Measurements from ENCODE around the gene DNAH9.

Gene DNAH9

DNA sequence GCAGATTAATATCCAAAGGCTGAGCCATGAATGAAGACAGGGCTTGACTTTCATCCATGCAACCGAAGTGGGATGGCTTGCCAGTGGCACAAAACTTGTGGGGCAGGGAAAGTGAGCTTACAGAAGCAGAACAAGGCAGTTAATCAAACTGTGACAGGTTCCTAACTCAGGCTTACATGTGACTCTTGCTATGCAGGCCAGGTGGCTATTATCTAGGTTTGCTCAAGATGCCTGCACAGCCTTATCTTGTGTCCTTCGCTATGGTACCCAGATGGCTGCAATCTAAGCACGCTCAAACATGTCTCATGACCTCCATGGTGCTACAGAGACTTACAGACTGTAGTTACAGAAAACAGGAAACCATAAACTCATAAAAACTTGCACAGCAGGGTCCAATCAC is 8.6 kb upstream of the DNAH9 start:
- DNase-seq (ENCODE audit: low read depth in 2 of 2): no peak

DNA sequence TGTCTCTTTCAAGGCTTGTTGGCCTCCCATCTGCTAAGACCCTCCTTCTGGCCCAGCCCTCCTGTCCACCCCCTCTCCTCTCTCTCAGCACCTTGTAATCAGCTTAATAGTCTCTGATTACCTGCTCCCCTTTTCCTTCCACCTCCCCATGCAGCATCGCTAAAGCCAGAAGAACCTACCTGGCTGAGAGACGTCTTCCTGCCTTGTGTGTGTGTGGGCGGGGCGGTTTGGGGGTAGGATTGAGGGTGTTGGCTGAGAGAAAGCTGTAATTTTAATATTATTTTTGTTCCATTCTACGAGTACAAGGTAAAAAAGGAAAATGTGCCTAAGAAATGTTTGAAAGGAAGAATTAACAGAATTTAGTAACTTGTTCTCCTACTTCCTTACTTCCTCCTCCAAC is 3.4 kb downstream of the DNAH9 start:
- no peak for DNase-seq (ENCODE audit: low read depth in 2 of 2)

DNA sequence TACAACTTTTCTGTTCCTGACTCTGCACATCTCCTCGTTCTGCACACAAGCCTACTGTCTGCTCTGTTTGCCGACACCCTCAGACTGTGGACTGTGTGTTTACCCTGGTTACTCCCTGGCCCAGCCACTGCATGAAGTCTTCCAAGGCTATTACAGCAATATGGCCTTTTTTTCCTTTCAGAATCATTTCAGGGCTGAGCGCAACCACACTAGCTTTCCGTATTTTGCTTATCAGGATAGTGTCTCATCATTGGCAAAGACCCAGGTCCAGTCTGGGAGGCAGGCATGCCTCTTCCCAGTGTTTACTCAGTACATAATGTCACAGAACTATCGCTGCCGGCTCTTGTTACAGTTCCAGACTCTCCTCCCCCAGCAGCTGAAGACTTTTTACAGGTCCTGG is 10.1 kb downstream of the DNAH9 start:
- DNase-seq (ENCODE audit: low read depth in 2 of 2): no peak

DNA sequence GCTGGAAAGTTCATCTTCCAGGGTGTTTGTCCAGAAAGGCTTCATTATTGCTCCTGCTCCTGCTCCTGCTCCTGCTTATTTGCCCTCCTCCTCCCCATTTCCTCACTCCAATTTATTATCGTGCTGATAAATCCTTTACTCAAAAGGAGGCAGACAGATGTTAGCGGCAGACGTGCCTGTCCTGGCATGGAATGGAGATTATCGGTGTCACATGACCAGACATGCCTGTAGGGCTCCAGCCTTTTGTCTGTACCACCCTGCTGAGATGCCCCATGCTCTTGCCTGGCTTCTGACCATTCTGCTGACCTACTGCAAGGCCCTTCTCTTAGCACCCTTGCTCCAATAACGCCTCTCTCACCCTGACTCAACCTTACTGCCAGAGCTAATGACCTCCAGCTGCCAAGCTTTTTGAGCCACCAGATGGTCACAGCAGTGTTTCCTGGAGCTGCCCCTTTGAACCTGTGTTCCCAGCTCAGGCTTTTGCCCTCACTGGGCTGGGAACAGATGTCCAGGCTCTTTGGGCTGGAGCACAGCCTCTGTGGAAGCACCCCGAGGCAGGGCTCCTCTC is 12.8 kb downstream of the DNAH9 start:
- DNase-seq (ENCODE audit: low read depth in 2 of 2): no peak

DNA sequence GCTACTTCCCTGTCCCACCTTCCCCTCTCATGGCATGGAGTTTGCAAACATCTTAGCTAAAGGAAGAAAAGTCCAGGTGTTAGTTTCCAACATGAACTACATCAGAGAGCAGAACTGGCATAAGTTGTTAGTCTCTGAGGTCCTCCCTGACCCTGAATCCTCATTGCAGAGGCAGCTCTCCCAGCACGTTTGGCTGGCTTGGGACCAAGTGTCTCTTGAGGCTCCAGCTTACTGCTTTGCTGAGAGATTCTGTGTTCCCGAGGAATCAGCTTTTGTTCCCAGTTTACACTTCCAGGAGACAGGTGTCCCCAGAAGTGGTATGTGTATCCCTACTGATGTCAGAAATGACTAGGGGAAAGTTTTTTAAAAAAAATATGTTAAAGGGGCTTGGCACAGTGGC is 14.7 kb downstream of the DNAH9 start:
- DNase-seq (ENCODE audit: low read depth in 2 of 2): no peak

DNA sequence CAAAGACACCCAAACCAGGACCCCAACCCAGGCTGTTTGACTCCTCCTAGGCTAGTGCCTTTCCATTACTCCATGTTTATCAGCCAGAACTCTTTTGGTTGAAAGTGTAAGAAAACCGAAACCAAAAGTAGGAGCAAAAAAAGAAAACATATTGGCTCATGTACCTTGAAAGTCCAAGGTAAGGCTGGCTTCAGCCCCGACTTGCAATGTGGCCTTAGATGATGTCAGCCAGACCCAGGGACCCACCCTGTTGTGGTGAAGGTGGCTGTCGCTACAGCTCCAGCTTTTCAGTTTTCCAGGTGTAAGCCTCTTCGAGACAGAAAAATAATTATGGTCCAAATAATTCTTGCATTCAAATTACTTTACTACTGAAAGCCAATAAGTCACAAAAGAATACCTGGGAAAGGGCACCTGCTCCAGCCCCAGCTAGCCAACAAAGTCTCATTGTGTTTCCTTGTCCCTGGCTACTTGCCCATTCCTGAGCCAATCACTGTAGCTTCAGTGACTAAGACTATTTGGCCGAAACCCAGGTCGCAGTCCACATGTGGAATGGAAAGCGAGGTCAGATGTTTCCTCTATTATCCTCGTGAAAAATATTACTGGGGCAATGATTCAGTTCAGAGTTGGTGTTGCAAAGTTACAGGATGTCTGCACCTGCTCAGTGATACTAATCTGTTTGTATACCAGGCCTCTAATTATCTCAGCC is 20.7 kb downstream of the DNAH9 start:
- DNase-seq (ENCODE audit: low read depth in 2 of 2): no peak

DNA sequence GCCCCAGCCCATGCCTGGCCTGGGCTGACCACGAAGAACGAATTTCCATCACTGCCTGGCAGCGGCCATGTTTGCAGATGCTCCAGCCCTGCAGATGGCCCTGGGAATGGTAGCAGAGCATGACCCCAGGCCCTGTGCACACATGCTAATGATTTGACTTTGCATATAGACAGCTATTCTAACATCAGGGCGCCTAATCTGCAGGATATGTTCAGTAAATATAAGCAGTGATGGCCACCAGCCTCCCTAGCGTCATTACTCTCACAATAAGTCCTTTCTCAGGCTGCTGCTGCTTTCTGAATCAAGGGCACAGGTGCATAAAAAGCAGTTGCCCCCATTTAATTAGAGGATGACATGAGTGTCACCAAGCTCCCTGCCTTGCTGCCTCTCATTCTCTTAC is 24.2 kb downstream of the DNAH9 start:
- no peak for DNase-seq (ENCODE audit: low read depth in 2 of 2)

DNA sequence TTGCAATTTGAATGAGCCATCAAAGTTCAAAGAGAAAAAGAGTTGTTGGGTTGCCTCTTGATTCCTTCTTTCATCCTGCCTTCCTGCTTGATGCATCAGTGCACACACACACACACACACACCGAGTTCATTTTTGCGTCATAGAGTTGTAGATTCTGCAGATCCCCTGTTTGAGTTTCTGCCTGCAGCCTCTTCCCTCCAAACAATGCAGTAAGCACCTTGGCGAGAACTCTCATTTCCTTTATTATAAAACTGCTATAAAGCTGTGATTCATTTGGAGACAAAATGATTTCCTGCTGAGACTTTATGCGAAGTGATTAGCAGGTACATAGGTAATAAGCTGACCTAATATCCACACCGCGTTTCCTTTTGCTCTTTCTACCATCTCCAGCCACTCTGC is 26.7 kb downstream of the DNAH9 start:
- no peak for DNase-seq (ENCODE audit: low read depth in 2 of 2)

DNA sequence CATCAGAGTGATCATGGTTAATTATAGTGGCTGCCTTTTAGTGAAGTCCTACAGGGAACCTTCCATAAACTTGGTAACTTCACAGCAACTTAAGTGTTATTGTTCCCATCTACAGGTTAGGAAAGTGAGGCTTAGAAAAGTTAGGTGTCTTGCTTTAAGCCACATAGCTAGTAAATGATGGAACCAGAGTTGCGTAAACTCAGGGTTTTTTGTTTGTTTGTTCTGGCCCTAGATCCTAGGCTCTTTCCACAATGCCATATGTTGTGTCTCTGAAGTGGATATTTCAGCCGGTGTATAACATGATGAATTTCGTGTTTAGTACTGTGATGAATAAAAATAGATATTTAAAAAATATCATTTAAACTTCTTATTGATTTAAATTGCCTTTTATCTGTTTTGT is 27.6 kb downstream of the DNAH9 start:
- no peak for DNase-seq (ENCODE audit: low read depth in 2 of 2)

DNA sequence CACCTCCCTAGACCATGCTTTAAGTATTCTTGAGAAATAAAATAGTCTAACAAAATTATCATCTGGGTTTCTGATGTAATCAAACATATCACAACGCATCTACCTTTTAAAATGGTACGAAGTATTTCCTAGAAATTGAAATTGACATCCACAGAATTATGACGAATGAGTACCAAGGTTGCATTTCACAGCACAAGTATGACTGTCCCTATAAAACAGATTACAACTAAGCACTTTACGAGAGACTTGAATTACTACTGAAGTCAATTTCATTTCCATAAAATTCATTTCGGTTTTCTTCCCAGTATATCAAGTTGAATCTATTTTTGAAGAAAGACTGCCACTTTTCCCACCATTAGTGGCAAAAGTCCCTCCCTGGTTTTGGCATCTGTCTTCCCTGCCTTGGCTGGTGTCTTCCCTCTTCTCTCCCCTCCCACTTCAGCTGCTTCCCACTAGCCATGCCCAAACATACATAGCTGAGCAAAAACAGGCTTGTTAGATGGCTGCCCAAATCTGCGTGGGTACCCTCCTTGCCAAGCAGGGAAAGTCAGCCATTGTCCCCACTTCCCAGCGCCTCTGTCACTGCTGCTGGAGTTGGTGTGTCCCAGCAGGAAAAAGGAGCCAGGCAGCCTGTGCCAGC is 29.2 kb downstream of the DNAH9 start:
- DNase-seq (ENCODE audit: low read depth in 2 of 2): no peak

DNA sequence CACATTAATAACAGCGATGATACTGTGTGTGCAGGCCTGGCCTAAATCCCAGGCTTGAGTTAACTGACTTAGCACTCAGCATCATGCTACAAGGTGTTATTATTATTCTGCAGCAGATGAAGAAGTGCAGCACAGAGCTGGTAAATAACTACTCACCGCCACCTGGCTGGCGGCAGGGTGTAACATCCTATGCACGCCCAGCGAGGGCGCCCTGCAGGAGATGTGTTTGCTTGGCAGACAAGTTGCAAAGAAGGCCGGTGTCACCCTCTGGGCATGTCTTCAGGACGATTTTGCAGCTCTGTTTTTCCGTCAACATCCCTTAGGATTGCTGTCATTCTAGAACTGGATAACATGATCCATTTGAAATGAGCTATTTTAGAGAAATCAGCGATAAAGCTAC is 30.1 kb downstream of the DNAH9 start:
- DNase-seq (ENCODE audit: low read depth in 2 of 2): no peak

DNA sequence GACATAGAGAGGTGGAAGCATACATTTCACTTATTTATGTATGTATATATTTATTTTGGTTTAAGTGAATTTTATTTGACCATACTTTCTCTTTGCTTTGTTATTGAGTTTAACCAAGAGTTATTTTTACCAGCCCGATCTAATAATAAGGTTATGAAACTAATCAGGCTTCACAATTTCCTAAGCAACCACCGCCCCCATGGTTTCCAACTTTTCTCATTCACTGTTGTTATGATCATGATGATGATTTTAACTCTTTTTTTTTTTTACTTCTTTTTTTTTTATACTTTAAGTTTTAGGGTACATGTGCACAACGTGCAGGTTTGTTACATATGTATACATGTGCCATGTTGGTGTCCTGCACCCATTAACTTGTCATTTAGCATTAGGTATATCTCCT is 30.6 kb downstream of the DNAH9 start:
- no peak for DNase-seq (ENCODE audit: low read depth in 2 of 2)

DNA sequence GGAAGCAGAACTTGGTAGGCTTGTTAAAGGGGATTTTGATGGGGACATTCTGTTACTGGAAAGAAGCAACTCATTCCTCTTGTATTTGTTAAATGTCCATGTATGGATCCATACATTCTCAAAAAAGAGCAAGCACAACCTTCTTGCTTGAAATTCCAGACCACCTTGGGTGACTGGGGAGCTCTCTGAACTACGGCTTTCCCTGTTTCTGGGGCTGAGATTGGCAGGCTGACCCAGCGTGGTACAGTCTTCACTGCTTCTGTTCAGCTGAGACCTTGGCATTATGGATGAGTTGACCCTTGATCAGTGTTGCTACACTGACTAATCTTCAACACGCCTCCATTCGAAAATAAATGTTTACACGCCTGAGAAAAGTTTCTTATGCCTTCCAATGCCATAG is 38.5 kb downstream of the DNAH9 start:
- no peak for DNase-seq (ENCODE audit: low read depth in 2 of 2)

DNA sequence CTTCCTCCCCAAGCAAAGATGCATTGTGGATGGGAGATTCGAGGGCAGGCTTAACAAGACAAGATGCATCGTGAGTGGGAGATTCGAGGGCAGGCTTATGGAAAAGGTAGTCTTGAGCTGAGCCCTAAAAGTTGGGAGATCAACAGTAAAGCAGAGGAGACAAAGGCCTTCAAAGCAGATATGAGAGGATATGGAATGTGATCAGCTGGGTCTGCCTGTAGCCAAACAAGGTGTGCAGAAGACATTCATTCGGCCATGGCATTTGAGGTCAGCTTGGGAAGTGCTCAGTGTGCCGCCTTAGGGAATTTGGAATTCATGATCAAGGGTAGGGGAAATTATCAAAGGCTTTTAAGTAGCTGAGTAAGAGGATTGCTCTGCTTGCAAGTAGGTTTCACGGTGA is 39.5 kb downstream of the DNAH9 start:
- no peak for DNase-seq (ENCODE audit: low read depth in 2 of 2)

DNA sequence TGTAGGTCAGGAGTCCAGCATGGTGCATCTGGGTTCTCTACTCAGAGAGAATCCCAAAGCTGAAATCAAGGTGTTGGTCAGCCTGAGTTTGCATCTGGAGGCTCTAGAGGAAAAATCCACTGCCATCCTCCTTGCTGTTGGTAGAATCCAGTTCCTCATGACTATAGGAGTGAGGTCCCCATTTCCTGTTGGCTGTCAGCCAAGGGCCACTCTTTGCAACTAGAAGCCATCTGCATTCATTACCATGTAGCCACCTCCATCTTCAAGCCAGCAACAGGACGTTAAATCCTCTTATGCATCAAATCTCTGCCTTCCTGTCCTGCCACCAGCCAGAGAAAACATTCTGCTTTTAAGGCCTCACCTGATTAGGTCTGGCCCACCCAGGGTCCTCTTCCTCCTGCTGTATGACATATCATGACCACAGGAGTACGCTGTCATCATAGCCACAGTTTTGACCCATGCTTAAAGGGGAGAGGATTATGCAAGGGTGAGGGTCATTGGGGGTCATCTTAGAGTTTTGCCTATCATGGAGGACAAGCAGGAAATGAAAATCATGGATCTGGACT is 40.5 kb downstream of the DNAH9 start:
- DNase-seq (ENCODE audit: low read depth in 2 of 2): no peak

DNA sequence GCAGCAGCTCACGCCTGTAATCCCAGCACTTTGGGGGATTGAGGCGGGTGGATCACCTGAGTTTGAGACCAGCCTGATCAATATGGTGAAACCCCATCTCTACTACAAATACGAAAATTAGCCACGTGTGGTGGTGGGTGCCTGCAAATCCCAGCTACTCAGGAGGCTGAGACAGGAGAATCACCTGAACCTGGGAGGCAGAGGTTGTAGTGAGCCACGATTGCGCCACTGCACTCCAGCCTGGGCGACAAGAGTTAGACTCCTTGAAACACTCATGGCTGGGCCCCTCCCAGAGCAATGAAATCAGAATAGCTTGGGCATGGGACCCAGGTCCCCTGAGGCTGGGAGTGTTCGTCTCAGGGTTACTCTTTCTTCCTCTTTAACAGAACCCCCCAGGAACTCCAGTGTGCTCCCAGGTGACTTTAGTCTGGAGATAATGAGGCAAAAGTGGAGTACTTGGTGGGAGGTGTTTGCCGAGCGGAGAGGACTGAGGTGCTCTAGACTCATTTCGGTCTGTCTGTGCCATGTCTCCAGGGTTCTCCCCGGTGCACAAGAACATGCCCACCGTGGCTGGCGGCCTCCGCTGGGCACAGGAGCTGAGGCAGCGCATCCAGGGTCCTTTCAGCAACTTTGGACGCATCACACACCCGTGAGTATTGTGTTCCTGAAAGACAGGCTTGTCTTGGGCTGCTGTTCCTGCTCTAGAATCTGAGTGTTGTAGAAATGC is 41.6 kb downstream of the DNAH9 start:
- no peak for DNase-seq (ENCODE audit: low read depth in 2 of 2)

DNA sequence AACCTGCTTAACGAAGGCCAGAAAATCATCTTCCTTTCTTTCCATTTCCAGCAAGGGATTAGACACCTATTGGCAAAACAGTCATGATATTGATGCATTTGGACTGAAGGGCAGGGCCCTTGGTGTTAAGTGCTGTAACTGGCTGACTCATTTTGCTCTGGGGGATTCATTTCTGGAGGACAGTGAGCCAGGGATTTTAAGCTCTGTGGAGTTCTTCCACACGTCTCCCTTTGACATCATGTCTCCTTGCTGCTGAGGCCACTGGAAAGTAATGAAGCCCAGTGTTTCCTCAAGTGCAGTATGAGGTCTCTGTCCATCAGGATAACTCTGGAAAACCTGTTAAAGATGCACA is 42.2 kb downstream of the DNAH9 start:
- no peak for DNase-seq (ENCODE audit: low read depth in 2 of 2)

DNA sequence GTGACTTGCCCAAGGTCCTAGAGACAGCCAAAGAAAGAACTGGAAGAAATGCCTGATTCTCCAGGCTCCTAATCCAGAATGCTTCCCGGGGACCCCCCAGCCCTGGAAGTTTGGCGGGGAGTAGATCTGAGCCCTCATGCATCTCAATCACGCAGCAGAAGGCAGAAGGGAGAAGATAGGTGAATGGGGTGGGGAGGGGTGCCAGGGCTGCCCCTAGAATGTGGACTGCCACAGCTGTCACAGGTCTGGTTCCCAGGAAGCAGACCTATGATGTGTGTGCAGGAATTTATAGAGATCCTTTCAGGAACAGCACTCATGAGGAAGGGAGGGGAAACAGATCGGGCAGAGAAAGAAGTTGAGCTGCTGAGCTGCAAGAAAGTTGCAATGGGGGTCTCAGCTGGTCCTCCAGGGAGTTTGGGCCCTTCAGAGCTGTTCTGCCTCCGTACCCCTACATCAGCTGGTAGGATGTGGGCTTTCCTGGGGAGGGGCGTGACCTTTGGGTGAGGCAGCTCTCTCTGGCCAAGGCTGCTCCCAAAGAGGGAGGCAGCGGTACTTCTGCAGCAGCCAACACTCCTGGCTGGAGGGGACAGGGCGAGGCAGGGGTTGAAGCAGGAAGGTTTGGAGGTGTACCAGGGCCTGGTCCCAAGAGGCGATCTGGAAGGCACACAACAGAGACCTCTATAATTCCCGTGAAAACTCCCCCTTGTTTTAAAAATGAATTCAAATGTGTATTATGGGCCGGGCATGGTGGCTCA is 43.4 kb downstream of the DNAH9 start:
- DNase-seq (ENCODE audit: low read depth in 2 of 2): no peak

DNA sequence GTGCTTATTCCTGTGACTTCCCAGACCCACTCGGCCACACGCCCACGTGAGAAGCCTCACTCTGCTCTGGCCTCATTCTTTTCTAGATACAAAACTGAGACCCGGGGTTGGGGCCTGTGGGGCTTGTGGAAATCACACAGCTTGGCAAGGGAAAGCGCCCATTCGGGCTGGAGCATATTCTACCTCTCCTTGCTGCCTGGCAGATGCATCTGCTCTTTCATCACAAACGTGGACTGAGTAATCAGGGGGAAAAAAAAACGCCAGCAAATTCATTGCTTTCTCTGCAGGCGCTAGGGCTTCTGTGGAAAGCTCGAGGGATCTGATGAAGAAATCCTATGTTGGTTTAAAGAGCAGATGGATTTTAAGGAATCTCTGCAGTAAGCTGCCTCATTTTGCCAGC is 44.4 kb downstream of the DNAH9 start:
- DNase-seq (ENCODE audit: low read depth in 2 of 2): no peak

DNA sequence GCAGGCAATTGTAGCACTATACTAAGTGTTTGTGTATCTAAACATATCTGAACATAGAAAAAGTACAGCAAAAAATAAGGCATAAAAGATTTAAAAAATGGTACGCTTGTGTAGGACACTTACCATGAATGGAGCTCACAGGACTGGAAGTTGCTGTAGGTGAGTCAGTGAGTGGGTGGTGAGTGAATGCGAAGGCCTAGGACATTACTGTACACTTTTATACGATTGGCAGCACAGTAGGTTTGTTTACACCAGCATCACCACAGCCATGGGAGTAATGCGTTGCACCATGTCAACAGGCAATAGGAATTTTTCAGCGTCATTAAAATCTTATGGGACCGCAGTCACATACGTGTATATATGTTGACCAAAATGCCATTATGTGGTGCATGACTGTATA is 45.6 kb downstream of the DNAH9 start:
- DNase-seq (ENCODE audit: low read depth in 2 of 2): no peak

DNA sequence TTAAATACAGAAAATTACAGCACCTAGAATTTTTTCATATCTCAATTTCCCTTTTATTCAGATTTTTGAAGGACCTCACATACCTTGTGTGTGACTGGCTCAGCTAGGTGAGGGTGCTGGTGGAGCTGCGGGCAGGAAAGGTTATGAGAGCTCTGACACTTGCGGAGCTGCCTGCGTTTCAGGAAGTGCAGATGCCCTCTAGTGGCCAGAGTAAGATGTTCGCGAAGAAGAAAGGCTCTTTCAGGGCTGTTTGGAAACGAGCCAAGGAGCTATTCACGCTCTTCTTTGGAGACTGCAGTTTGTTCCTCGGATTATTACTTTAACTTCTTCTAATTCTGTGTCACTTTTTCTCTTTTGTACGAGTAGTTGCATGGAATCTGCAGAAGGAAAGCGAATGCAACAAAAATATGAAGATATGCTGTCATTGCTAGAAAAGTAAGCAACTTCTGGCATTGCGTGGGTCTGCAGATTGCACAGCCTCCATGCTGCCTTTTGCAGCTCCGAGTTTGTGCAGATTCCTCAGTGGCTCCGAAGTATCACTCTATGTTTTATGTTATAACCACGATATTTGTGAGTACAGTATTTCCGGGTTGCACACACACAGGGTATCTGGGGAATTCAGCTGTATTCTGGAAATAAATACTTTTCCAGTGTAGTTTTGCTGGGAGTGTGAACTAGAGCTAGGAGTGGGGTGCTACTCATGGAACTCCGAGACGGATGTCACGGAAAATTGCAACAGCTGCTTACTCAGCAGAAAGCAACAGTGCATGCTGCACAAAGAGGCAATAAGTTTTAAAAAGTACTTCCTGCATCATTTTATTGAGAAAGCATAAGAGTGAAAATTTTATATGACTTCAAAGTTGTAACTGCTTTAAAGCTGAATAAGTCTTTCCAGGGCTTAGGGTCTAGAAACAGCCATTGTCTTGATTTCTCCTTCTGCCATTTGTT is 46.3 kb downstream of the DNAH9 start:
- peak; percentile 5 to 28 for DNase-seq (ENCODE audit: low read depth in 2 of 2)
